GM23338 (cell line): Measurements from ENCODE around the gene DMRTC2.
"Not testable (repeated sequence)": the region's sequence is repeated elsewhere in the genome, so short reads cannot be mapped to it uniquely, and the experiment has no call there.

Experiments used
- CTCF ChIP-seq, 2 experiments: fragments of 200-600 bp in 1 of 2; sonication (generic) in 1 of 2; conservative IDR thresholded peaks; 2 replicates each; pipeline versions ENCODE4 v1.5.1 to v1.6.1; 2016 to 2017; ENCODE audit warnings: antibody characterized with exemption in 2 of 2, low read depth in 2 of 2, mild to moderate bottlenecking in 2 of 2, moderate library complexity in 1 of 2
- EZH2phosphoT487 ChIP-seq: fragments of 200-600 bp; sonication (generic); IDR thresholded peaks from one replicate; pipeline ENCODE4 v1.8.1; 2018; ENCODE audit warnings: antibody characterized with exemption; ENCODE audit not compliant: unreplicated experiment
- POLR2AphosphoS5 ChIP-seq: IDR thresholded peaks from 2 replicates; pipeline ENCODE4 v1.6.1; 2016; ENCODE audit warnings: antibody characterized with exemption, low read depth
- REST ChIP-seq: IDR thresholded peaks from one replicate; pipeline ENCODE4 v1.6.1; 2018; ENCODE audit warnings: antibody characterized with exemption; ENCODE audit not compliant: unreplicated experiment

- not testable (repeated sequence) for TF ChIP-seq CTCF (conservative IDR thresholded peaks at IDR 0.05; ENCODE audit: low read depth in 2 of 2); EZH2phosphoT487; REST; POLR2AphosphoS5
These were observed 31.1 kb downstream of the DMRTC2 start for GRCh38 chr19:41875973-41876372.
